Gastrocnemius medialis (tissue), 4 donors: ENCODE results near the gene USP36. TPM values are rescaled to one million over a fixed set of nuclear protein-coding genes. Genes with fewer than 3 reads are reported as not detected.
A peak's percentile ranks its signal among the peaks of the same experiment; 100 is the strongest.

Source experiments
- ATAC-seq, 2 donors: fragments of 150-250 bp; one replicate each; pipeline ENCODE4 v1.9.1; 2016
- DNase-seq, 2 donors: peaks; one replicate each; pipeline ENCODE4 v3.0.0-alpha.2; 2019
- H3K27ac ChIP-seq, 4 donors: fragments of 200-600 bp; sonication (generic); 1 replicate in 1 of 4; 2 replicates in 3 of 4; pipeline ENCODE4 v1.5.1; 2016 to 2018; ENCODE audit warnings: mild to moderate bottlenecking in 2 of 4, moderate library complexity in 1 of 4
- H3K27me3 ChIP-seq, 3 donors: fragments of 200-600 bp; sonication (generic) in 2 of 3; 1 replicate in 1 of 3; 2 replicates in 2 of 3; pipeline versions ENCODE4 v1.5.1 to v1.6.0; 2016 to 2019; ENCODE audit warnings: mild to moderate bottlenecking in 1 of 3, moderate library complexity in 1 of 3
- H3K36me3 ChIP-seq, 2 donors: fragments of 200-600 bp; sonication (generic) in 1 of 2; one replicate each; pipeline ENCODE4 v1.5.1; 2017 to 2018
- H3K4me1 ChIP-seq, 2 donors: fragments of 200-600 bp; sonication (generic) in 1 of 2; one replicate each; pipeline ENCODE4 v1.5.1; 2016 to 2017; ENCODE audit warnings: mild to moderate bottlenecking in 2 of 2
- H3K4me3 ChIP-seq, 4 donors: fragments of 200-600 bp; sonication (generic) in 3 of 4; 1 replicate in 1 of 4; 2 replicates in 3 of 4; pipeline ENCODE4 v1.5.1; 2016 to 2019; ENCODE audit warnings: mild to moderate bottlenecking in 2 of 4
- H3K9me3 ChIP-seq, 3 donors: fragments of 200-600 bp; sonication (generic) in 2 of 3; 1 replicate in 1 of 3; 2 replicates in 2 of 3; pipeline ENCODE4 v1.5.1; 2016 to 2019
- POLR2A ChIP-seq, 2 donors: fragments of 450-650 bp; IDR thresholded peaks; one replicate each; pipeline ENCODE4 v1.6.1; 2017; ENCODE audit warnings: antibody characterized with exemption in 2 of 2, mild to moderate bottlenecking in 2 of 2, moderate library complexity in 2 of 2
- in situ Hi-C, 4 donors: fragments of 200-750 bp; cut with MboI; loops; one replicate each; pipeline versions ENCODE4 v1.15.0 to v1.8.0; 2017; ENCODE audit warnings: low sequenced_read_pairs in 4 of 4
- intact Hi-C: fragments of 100-400 bp; cut with DNase I; formaldehyde crosslinking; loops from one replicate; pipeline ENCODE4 v1.15.1; 2023; ENCODE audit warnings: low total_unique reads
- total RNA-seq, 4 donors: library from RNA; depleted of rRNA; stranded (reverse); fragments of >200 nt; gene quantifications; one replicate each; pipeline versions ENCODE4 v1.1.0 to v1.2.3, GENCODE V29; 2016
- TF ChIP-seq, protein P1 (sequence below), 5 experiments: fragments of 450-650 bp in 3 of 5; fragments of 200-600 bp in 2 of 5; sonication (generic) in 2 of 5; IDR thresholded peaks in 4 of 5; conservative IDR thresholded peaks in 1 of 5; 1 replicate in 4 of 5; 2 replicates in 1 of 5; pipeline ENCODE4 v1.5.1; 2016 to 2019; ENCODE audit warnings: antibody characterized with exemption in 5 of 5, mild to moderate bottlenecking in 3 of 5, moderate library complexity in 3 of 5

The USP36 gene
- total RNA-seq, 4 donors from 2014 or later = 15.2 to 21.1 (median 20.0) TPM

DNA sequence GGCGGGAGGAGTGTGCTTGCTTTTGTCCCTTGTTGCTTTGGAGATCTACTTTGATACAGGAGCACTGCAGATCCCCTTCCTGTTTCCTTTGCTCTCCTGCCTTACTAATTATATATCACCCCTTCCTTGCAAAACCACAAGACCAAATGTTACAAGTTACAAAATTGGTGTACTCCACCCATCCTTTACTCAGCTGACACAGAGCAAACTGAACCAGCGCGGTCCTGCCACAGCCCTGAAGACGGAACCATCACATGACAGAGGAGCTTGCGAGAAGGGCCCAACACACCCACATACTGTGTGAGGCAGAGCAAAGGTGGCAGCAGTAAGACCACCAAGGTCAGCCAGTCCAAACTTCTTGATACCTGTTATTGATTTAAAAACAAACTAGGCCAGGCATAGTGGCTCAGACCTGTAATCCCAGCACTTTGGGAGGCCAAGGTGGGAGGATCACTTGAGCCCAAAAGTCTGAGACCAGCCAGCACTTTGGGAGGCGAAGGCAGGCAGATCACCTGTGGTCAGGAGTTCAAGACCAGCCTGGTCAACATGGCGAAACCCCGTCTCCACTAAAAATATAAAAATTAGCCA, 91.8 kb downstream of the USP36 start:
- H3K9me3 ChIP-seq = no peaks in the 10 kb centered on the region
- ATAC-seq (peak; percentile 71 to 76), DNase-seq (peak; percentile 58 to 71)
- peaks cover 58 to 62% of the 10 kb centered on the region in 2 donors for H3K4me1 ChIP-seq
- intact Hi-C loops = loop anchor here (5.0 kb wide), 1 partner anchor 252 kb away; no protein-coding TSS in a partner anchor
- no peaks in the 10 kb centered on the region for H3K27me3 ChIP-seq
- TF ChIP-seq, protein P1, sequence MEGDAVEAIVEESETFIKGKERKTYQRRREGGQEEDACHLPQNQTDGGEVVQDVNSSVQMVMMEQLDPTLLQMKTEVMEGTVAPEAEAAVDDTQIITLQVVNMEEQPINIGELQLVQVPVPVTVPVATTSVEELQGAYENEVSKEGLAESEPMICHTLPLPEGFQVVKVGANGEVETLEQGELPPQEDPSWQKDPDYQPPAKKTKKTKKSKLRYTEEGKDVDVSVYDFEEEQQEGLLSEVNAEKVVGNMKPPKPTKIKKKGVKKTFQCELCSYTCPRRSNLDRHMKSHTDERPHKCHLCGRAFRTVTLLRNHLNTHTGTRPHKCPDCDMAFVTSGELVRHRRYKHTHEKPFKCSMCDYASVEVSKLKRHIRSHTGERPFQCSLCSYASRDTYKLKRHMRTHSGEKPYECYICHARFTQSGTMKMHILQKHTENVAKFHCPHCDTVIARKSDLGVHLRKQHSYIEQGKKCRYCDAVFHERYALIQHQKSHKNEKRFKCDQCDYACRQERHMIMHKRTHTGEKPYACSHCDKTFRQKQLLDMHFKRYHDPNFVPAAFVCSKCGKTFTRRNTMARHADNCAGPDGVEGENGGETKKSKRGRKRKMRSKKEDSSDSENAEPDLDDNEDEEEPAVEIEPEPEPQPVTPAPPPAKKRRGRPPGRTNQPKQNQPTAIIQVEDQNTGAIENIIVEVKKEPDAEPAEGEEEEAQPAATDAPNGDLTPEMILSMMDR (IDR thresholded peaks at IDR 0.05 in 4 of 5, conservative IDR thresholded peaks at IDR 0.05 in 1 of 5) = no peak
- peak; percentile 31 to 43 for TF ChIP-seq POLR2A (IDR thresholded peaks at IDR 0.05)
- no peak overlapping the region for H3K4me3 ChIP-seq
- peak overlapping the region; percentile 61 to 79 (median 64) for H3K27ac ChIP-seq
- H3K36me3 ChIP-seq = no peaks in the 10 kb centered on the region
- in situ Hi-C loops = no loop called here

GRCh38 chr17:78748048-78748729, 92.4 kb downstream of the USP36 start:
- no peak for DNase-seq
- in situ Hi-C loops (no loop called here), intact Hi-C loops (loop anchor here (5.0 kb wide), 1 partner anchor 251 kb away; no protein-coding TSS in a partner anchor)
- no peak for TF ChIP-seq POLR2A (IDR thresholded peaks at IDR 0.05)
- TF ChIP-seq, protein P1 (IDR thresholded peaks at IDR 0.05 in 4 of 5, conservative IDR thresholded peaks at IDR 0.05 in 1 of 5) = no peak
- Histone ChIP-seq H3K27me3 (no peaks in the 10 kb centered on the region), H3K9me3 (no peaks in the 10 kb centered on the region), H3K4me3 (no peak overlapping the region), H3K4me1 (peaks cover 58 to 63% of the 10 kb centered on the region in 2 donors), H3K36me3 (no peaks in the 10 kb centered on the region), H3K27ac (peak overlapping the region; percentile 61 to 79 (median 64))
- ATAC-seq = no peak

DNA sequence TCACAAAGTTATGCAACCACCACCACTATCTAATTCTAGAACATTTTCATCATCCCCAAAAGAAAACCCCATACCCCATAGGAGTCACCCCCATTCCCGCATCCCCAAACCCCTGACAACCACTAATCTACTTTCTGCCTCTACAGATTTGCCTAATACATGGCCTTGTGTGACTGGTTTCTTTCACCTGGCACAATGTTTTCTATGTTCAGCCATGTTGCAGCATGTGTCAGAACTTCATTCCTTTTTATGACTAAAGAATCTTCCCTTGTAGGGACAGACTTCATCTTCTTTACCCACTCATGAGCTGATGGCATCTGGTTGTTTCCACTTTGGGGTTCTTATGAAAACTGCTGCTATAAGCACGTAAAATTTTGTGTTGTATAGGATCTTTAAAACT, 93.1 kb downstream of the USP36 start:
- Histone ChIP-seq H3K36me3 (no peaks in the 10 kb centered on the region), H3K27me3 (no peaks in the 10 kb centered on the region), H3K4me3 (no peak overlapping the region), H3K4me1 (peaks cover 58 to 67% of the 10 kb centered on the region in 2 donors), H3K9me3 (no peaks in the 10 kb centered on the region), H3K27ac (peak overlapping the region; percentile 61 to 79 (median 64))
- peak in 1 of 2 donors; percentile 12 for ATAC-seq
- TF ChIP-seq, protein P1 (IDR thresholded peaks at IDR 0.05 in 4 of 5, conservative IDR thresholded peaks at IDR 0.05 in 1 of 5) = no peak
- TF ChIP-seq POLR2A (IDR thresholded peaks at IDR 0.05) = no peak
- no peak for DNase-seq
- in situ Hi-C loops = no loop called here
- intact Hi-C loops = loop anchor here (5.0 kb wide), 1 partner anchor 250 kb away; no protein-coding TSS in a partner anchor

GRCh38 chr17:78746949-78747269, 93.7 kb downstream of the USP36 start:
- Histone ChIP-seq H3K9me3 (no peaks in the 10 kb centered on the region), H3K27me3 (no peaks in the 10 kb centered on the region), H3K4me1 (peaks cover 59 to 67% of the 10 kb centered on the region in 2 donors), H3K27ac (peak overlapping the region; percentile 61 to 79 (median 64)), H3K36me3 (no peaks in the 10 kb centered on the region), H3K4me3 (no peak overlapping the region)
- DNase-seq = no peak
- intact Hi-C loops = loop anchor here (5.0 kb wide), 1 partner anchor 250 kb away; no protein-coding TSS in a partner anchor
- no peak for TF ChIP-seq POLR2A (IDR thresholded peaks at IDR 0.05)
- TF ChIP-seq, protein P1 (IDR thresholded peaks at IDR 0.05 in 4 of 5, conservative IDR thresholded peaks at IDR 0.05 in 1 of 5) = no peak
- ATAC-seq = peak; percentile 6 to 25
- in situ Hi-C loops = no loop called here
